Esophagus squamous epithelium (tissue), 4 donors: ENCODE measurements around the gene POC1B.

Experiments used
- CTCF ChIP-seq, 6 experiments: fragments of 450-650 bp in 4 of 6; fragments of 200-600 bp in 2 of 6; sonication (generic) in 2 of 6; IDR thresholded peaks; one replicate each; pipeline ENCODE4 v1.5.1; 2016 to 2019; ENCODE audit warnings: antibody characterized with exemption in 6 of 6, mild to moderate bottlenecking in 4 of 6, moderate library complexity in 4 of 6
- POLR2A ChIP-seq, 4 donors: fragments of 450-650 bp; IDR thresholded peaks; one replicate each; pipeline ENCODE4 v1.6.1; 2017; ENCODE audit warnings: antibody characterized with exemption in 4 of 4, mild to moderate bottlenecking in 4 of 4, moderate library complexity in 3 of 4

GRCh38 chr12:89499857-89500256, 26.0 kb downstream of the POC1B start:
- TF ChIP-seq CTCF (IDR thresholded peaks at IDR 0.05) (no peak), POLR2A (IDR thresholded peaks at IDR 0.05) (no peak)
